K562 (cell line): ENCODE data around the gene ACTRT2. TPM values are rescaled to one million over a fixed set of nuclear protein-coding genes. Genes with fewer than 3 reads are reported as not detected.

Experiments
- ATAC-seq: fragments of 200-7000 bp; cut with Tn5 transposase; 3 replicates; pipeline ENCODE4 v1.9.1; 2020; ENCODE audit warnings: moderate library complexity
- BruUV-seq: library from RNA; stranded (reverse); fragments of 400-500 nt; replicated peaks from 2 replicates; lab custom pipeline; 2021; lab: Mats Ljungman, UMichigan
- CTCF ChIA-PET: fragments of 300-600 bp; formaldehyde crosslinking; extraction: SDS; loops from one replicate; lab custom pipeline; 2021; ENCODE audit warnings: low intra/inter-chr PET ratio; lab: Yijun Ruan, JAX
- POLR2A ChIA-PET: fragments of 300-600, 350-650 bp; sonication (Branson Sonifier 250); formaldehyde crosslinking; extraction: SDS; loops from one replicate; lab custom pipeline; 2021; ENCODE audit warnings: antibody characterized with exemption, inconsistent platforms; lab: Yijun Ruan, JAX
- DNase-seq, 4 experiments: peaks; one replicate each; pipeline versions ENCODE4 v3.0.0 to v3.0.0-alpha.2; 2011 to 2018; ENCODE audit warnings: low spot score in 3 of 4, mixed read lengths in 3 of 4; ENCODE audit errors: extremely low read depth in 1 of 4
- FAIRE-seq: peaks from 2 replicates; lab custom pipeline; 2011; peaks lifted over from hg19 to GRCh38; lab: Jason Lieb, UNC
- H2AFZ ChIP-seq: 2 replicates; pipeline ENCODE4 v1.6.0; 2011; ENCODE audit warnings: low read depth, low read length, control low read depth, inconsistent platforms
- H3K27ac ChIP-seq: fragments of 200-600 bp; 3 replicates; pipeline ENCODE4 v1.8.0; 2011; ENCODE audit warnings: low read depth, mild to moderate bottlenecking, control low read depth, inconsistent platforms, low read length, moderate library complexity, mixed read lengths; ENCODE audit errors: extremely low read depth
- H3K27me3 ChIP-seq, 2 experiments: fragments of 300-600 bp in 1 of 2; 2 replicates in 1 of 2; 3 replicates in 1 of 2; pipeline versions ENCODE4 v1.6.0 to v1.8.0; 2011; ENCODE audit warnings: inconsistent platforms in 2 of 2, low read length in 2 of 2, mild to moderate bottlenecking in 1 of 2, mixed read lengths in 1 of 2, moderate library complexity in 1 of 2; ENCODE audit not compliant: control insufficient read depth in 2 of 2, insufficient read depth in 2 of 2
- H3K36me3 ChIP-seq: fragments of 300-600 bp; 3 replicates; pipeline ENCODE4 v1.8.0; 2011; ENCODE audit warnings: mild to moderate bottlenecking, low read length, inconsistent platforms; ENCODE audit not compliant: control insufficient read depth, insufficient read depth
- H3K4me1 ChIP-seq, 2 experiments: fragments of 200-600 bp in 1 of 2; replicated peaks in 1 of 2; 2 replicates in 1 of 2; 3 replicates in 1 of 2; pipeline versions ENCODE4 v1.5.1 to v1.8.0; 2011; ENCODE audit warnings: inconsistent platforms in 2 of 2, low read length in 2 of 2, mild to moderate bottlenecking in 1 of 2, mixed read lengths in 1 of 2, moderate library complexity in 1 of 2; ENCODE audit not compliant: control insufficient read depth in 2 of 2, insufficient read depth in 2 of 2
- H3K4me2 ChIP-seq: 2 replicates; pipeline ENCODE4 v1.6.1; 2011; ENCODE audit warnings: low read length, control low read depth, inconsistent platforms, mixed read lengths; ENCODE audit not compliant: insufficient read depth
- H3K4me3 ChIP-seq: fragments of 200-600 bp; sonication (generic), shearing (Covaris generic); 2 replicates; pipeline ENCODE4 v1.5.1; 2016; ENCODE audit warnings: control low read depth, inconsistent platforms
- H3K79me2 ChIP-seq: fragments of 200-600 bp; 3 replicates; pipeline ENCODE4 v1.8.0; 2011; ENCODE audit warnings: low read length, inconsistent platforms; ENCODE audit not compliant: control insufficient read depth, insufficient read depth
- H3K9ac ChIP-seq, 2 experiments: 2 replicates each; pipeline versions ENCODE4 v1.6.0 to v1.6.1; 2011; ENCODE audit warnings: low read depth in 2 of 2, low read length in 2 of 2, control low read depth in 1 of 2, inconsistent platforms in 1 of 2, mild to moderate bottlenecking in 1 of 2, mixed read lengths in 1 of 2; ENCODE audit not compliant: insufficient read depth in 1 of 2
- H3K9me1 ChIP-seq: one replicate; pipeline ENCODE4 v1.6.0; 2011; ENCODE audit warnings: inconsistent platforms, mild to moderate bottlenecking, low read length, moderate library complexity; ENCODE audit not compliant: control insufficient read depth, insufficient read depth
- H3K9me3 ChIP-seq: replicated peaks from 2 replicates; pipeline ENCODE4 v1.5.1; 2011; ENCODE audit warnings: low read depth, low read length, inconsistent platforms; ENCODE audit not compliant: control insufficient read depth, insufficient read depth
- H4K20me1 ChIP-seq: replicated peaks from 2 replicates; pipeline ENCODE4 v1.6.1; 2011; ENCODE audit warnings: low read length, inconsistent platforms, mixed read lengths; ENCODE audit not compliant: control insufficient read depth, insufficient read depth
- CHD2 ChIP-seq: IDR thresholded peaks from 2 replicates; pipeline ENCODE4 v1.6.1; 2011; ENCODE audit warnings: low read depth, low read length
- WGBS: fragments of 100-300 bp; shearing (Covaris generic); methylation state at CpG from one replicate; pipeline ENCODE4 v1.1.6; 2016; ENCODE audit warnings: low coverage, mixed read lengths; ENCODE audit not compliant: insufficient coverage; ENCODE audit errors: missing lambda C conversion rate; 5-methylcytosine and 5-hydroxymethylcytosine counted together
- in situ Hi-C: fragments of 300-500 bp; cut with MboI; formaldehyde crosslinking; loops from 4 replicates; pipeline ENCODE4 v1.15.0; 2018; ENCODE audit warnings: inconsistent platforms, mixed read lengths
- intact Hi-C: fragments of 100-400 bp; cut with micrococcal nuclease; formaldehyde crosslinking; loops from 2 replicates; pipeline ENCODE4 v1.14.2; 2022
- polyA plus RNA-seq, 8 experiments: library from polyadenylated mRNA; depleted of rRNA in 4 of 8; stranded (reverse) in 5 of 8; unstranded in 3 of 8; fragments of >200 nt; fragmentation: Nextera tagmentation in 2 of 8; fragmentation: Illumina TruSeq in 1 of 8; extraction: Ambion mirVana in 2 of 8; extraction: Trizol in 1 of 8; gene quantifications; 2 replicates each; pipeline versions ENCODE4 v1.2.1 to v1.2.3, GENCODE V29; 2011 to 2014; ENCODE audit warnings: inconsistent platforms in 1 of 8, missing spikeins in 1 of 8
- total RNA-seq, 7 experiments: library from RNA; depleted of rRNA in 6 of 7; stranded (reverse); fragments of >200 nt in 6 of 7; fragmentation: Illumina TruSeq in 2 of 7; extraction: Trizol in 2 of 7; gene quantifications; 2 replicates each; pipeline versions ENCODE4 v1.2.1 to v1.2.3, GENCODE V29; 2011 to 2021; ENCODE audit warnings: low replicate concordance in 1 of 7
- TF ChIP-seq, protein P1 (sequence below): IDR thresholded peaks from 2 replicates; pipeline ENCODE4 v1.6.1; 2011; ENCODE audit warnings: borderline replicate concordance, low read depth, mild to moderate bottlenecking, moderate library complexity, low read length; ENCODE audit not compliant: insufficient read depth, poor library complexity, severe bottlenecking

Gene ACTRT2
- total and polyA plus RNA-seq, 9 of the 15 experiments (the other 6 are each of a cell fraction or from before 2014, with no cell fraction given), result not detected

DNA sequence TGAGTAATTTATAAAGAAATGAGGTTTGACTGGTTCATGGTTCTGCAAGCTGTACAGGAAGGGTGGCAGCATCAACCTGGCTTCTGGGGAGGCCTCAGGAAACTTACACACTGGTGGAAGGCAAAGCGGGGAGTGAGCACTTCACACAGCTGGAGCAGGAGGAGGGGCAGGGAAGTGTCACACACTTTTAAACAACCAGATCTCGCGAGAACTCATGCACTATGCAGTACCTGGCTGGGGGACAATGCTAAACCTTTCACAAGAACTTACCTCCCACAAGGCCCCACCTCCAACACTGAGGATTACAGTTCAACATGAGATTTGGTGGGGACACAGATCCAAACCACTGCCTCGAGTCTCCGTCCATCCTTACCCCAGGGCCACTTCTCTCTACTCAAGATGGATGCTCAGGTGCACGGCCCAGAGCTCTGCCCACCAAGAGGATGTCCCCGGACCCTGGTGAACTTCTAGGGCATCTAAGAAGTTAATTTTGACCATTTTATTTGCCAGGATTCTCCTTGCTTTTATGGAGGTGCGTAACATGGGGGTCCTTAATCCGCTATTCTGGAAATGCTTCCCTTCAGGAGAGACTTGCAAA lies 22.7 kb upstream of the ACTRT2 start:
- DNase-seq (no peak), ATAC-seq (no peak), FAIRE-seq (no peak)
- no peak overlapping the region for H3K27ac ChIP-seq
- BruUV-seq, result no TSS peak
- under 1% methylated on average over 9 of the region's 9 CpGs for whole genome bisulfite sequencing
- no peaks in the 10 kb centered on the region for H4K20me1 ChIP-seq
- H3K4me2 ChIP-seq, result no peak overlapping the region
- no peaks in the 10 kb centered on the region; a peak in 1 of 5 replicates for H3K4me1 ChIP-seq
- intact Hi-C loops (no loop called here), in situ Hi-C loops (no loop called here)
- H3K9me1 ChIP-seq, result no peaks in the 10 kb centered on the region
- H3K79me2 ChIP-seq, result no peaks in the 10 kb centered on the region
- no peak overlapping the region for H3K9ac ChIP-seq
- ChIA-PET CTCF (interaction anchor here (0.9 kb wide), 1 partner anchor 14 kb away, joined by 3 read pairs; no protein-coding TSS in a partner anchor), POLR2A (interaction anchor here (0.6 to 1.3 kb wide), 2 partner anchors 14 to 58 kb away, joined by 3 to 6 read pairs; no protein-coding TSS in a partner anchor)
- H3K27me3 ChIP-seq, result peaks cover 0 to 12% of the 10 kb centered on the region in 2 experiments; a peak in 3 of 5 replicates
- 0 out of 2 replicates have a peak, but pooled peaks cover 1% of the 10 kb centered on the region for H3K9me3 ChIP-seq
- TF ChIP-seq CHD2, result peak; percentile 81
- TF ChIP-seq, protein P1, sequence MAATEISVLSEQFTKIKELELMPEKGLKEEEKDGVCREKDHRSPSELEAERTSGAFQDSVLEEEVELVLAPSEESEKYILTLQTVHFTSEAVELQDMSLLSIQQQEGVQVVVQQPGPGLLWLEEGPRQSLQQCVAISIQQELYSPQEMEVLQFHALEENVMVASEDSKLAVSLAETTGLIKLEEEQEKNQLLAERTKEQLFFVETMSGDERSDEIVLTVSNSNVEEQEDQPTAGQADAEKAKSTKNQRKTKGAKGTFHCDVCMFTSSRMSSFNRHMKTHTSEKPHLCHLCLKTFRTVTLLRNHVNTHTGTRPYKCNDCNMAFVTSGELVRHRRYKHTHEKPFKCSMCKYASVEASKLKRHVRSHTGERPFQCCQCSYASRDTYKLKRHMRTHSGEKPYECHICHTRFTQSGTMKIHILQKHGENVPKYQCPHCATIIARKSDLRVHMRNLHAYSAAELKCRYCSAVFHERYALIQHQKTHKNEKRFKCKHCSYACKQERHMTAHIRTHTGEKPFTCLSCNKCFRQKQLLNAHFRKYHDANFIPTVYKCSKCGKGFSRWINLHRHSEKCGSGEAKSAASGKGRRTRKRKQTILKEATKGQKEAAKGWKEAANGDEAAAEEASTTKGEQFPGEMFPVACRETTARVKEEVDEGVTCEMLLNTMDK, result no peak
- H3K4me3 ChIP-seq, result no peak overlapping the region
- no peak overlapping the region for H2AFZ ChIP-seq
- H3K36me3 ChIP-seq, result no peaks in the 10 kb centered on the region
